Adrenal gland (tissue), 5 donors: ENCODE results near the gene LYRM4.

Experiments used
- CTCF ChIP-seq, 6 experiments: fragments of 450-650 bp in 4 of 6; fragments of 200-600 bp in 2 of 6; sonication (generic) in 1 of 6; IDR thresholded peaks; 1 replicate in 5 of 6; 2 replicates in 1 of 6; pipeline versions ENCODE4 v1.5.1 to v1.8.0; 2016 to 2021; ENCODE audit warnings: antibody characterized with exemption in 6 of 6, mild to moderate bottlenecking in 2 of 6, moderate library complexity in 1 of 6
- POLR2A ChIP-seq, 2 donors: fragments of 450-650 bp; IDR thresholded peaks; one replicate each; pipeline ENCODE4 v1.6.1; 2017; ENCODE audit warnings: antibody characterized with exemption in 2 of 2, mild to moderate bottlenecking in 2 of 2, moderate library complexity in 1 of 2
- donor health status: DM: no; HTN: no; CAD: no.

- no peak for TF ChIP-seq CTCF (IDR thresholded peaks at IDR 0.05)
- no peak for TF ChIP-seq POLR2A (IDR thresholded peaks at IDR 0.05)
Observed at GRCh38 chr6:5103250-5103649, 157.5 kb downstream of the LYRM4 start.
